Astrocyte (in vitro differentiated cells and primary cell): ENCODE data around the gene SPTLC2. TPM values are rescaled to one million over a fixed set of nuclear protein-coding genes. Genes with fewer than 3 reads are reported as not detected.

Source experiments
- DNase-seq: peaks from one replicate; pipeline ENCODE4 v3.0.0-alpha.2; 2010; ENCODE audit warnings: low read depth
- FAIRE-seq: peaks from 2 replicates; lab custom pipeline; 2011; peaks lifted over from hg19 to GRCh38; lab: Jason Lieb, UNC
- H2AFZ ChIP-seq: 2 replicates; pipeline ENCODE4 v1.6.0; 2012; ENCODE audit warnings: low read depth, low read length, inconsistent platforms
- H3K27ac ChIP-seq: 2 replicates; pipeline ENCODE4 v1.5.1; 2011; ENCODE audit warnings: low read depth, low read length, inconsistent platforms
- H3K27me3 ChIP-seq: 2 replicates; pipeline ENCODE4 v1.6.0; 2011; ENCODE audit warnings: low read length, inconsistent platforms; ENCODE audit not compliant: insufficient read depth
- H3K36me3 ChIP-seq: 2 replicates; pipeline ENCODE4 v1.5.1; 2011; ENCODE audit warnings: low read length, inconsistent platforms; ENCODE audit not compliant: insufficient read depth
- H3K4me1 ChIP-seq: 2 replicates; pipeline ENCODE4 v1.5.1; 2011; ENCODE audit warnings: low read length, inconsistent platforms; ENCODE audit not compliant: insufficient read depth
- H3K4me2 ChIP-seq: 2 replicates; pipeline ENCODE4 v1.6.0; 2012; ENCODE audit warnings: low read length, inconsistent platforms
- H3K4me3 ChIP-seq: 2 replicates; pipeline ENCODE4 v1.5.1; 2011; ENCODE audit warnings: low read depth, mild to moderate bottlenecking, low read length, inconsistent platforms; ENCODE audit not compliant: insufficient read depth
- H3K79me2 ChIP-seq: 2 replicates; pipeline ENCODE4 v1.6.0; 2012; ENCODE audit warnings: mild to moderate bottlenecking, low read length, inconsistent platforms; ENCODE audit not compliant: insufficient read depth
- H3K9ac ChIP-seq: 2 replicates; pipeline ENCODE4 v1.6.0; 2012; ENCODE audit warnings: mild to moderate bottlenecking, low read length, inconsistent platforms
- H3K9me3 ChIP-seq: 2 replicates; pipeline ENCODE4 v1.5.1; 2012; ENCODE audit warnings: low read depth, mild to moderate bottlenecking, low read length, inconsistent platforms; ENCODE audit not compliant: insufficient read depth
- H4K20me1 ChIP-seq: 2 replicates; pipeline ENCODE4 v1.6.0; 2012; ENCODE audit warnings: low read length, inconsistent platforms; ENCODE audit not compliant: insufficient read depth
- H3K27ac Mint-ChIP-seq: one replicate; pipeline ENCODE4 v1.8.0; 2021; ENCODE audit warnings: mild to moderate bottlenecking, mixed read lengths; ENCODE audit not compliant: unreplicated experiment
- H3K27me3 Mint-ChIP-seq: one replicate; pipeline ENCODE4 v1.8.0; 2021; ENCODE audit warnings: low read depth, mixed read lengths; ENCODE audit not compliant: unreplicated experiment
- H3K36me3 Mint-ChIP-seq: one replicate; pipeline ENCODE4 v1.8.0; 2021; ENCODE audit warnings: low read depth, mixed read lengths; ENCODE audit not compliant: unreplicated experiment
- H3K4me1 Mint-ChIP-seq: one replicate; pipeline ENCODE4 v1.8.0; 2021; ENCODE audit warnings: low read depth, mixed read lengths; ENCODE audit not compliant: unreplicated experiment
- H3K4me3 Mint-ChIP-seq: one replicate; pipeline ENCODE4 v1.8.0; 2021; ENCODE audit warnings: mild to moderate bottlenecking, moderate library complexity, mixed read lengths; ENCODE audit not compliant: unreplicated experiment
- H3K9me3 Mint-ChIP-seq: one replicate; pipeline ENCODE4 v1.8.0; 2021; ENCODE audit warnings: mild to moderate bottlenecking, mixed read lengths; ENCODE audit not compliant: unreplicated experiment
- EZH2 ChIP-seq: IDR thresholded peaks from 2 replicates; pipeline ENCODE4 v1.6.1; 2012; ENCODE audit warnings: mild to moderate bottlenecking, low read length, inconsistent platforms; ENCODE audit not compliant: insufficient read depth
- total RNA-seq: library from RNA; stranded (reverse); gene quantifications from 2 replicates; pipeline ENCODE4 v1.2.1, GENCODE V29; 2021
- TF ChIP-seq, protein P1 (sequence below): IDR thresholded peaks from 2 replicates; pipeline ENCODE4 v1.5.1; 2011; ENCODE audit warnings: low read depth, mild to moderate bottlenecking, inconsistent platforms, low read length, moderate library complexity; ENCODE audit not compliant: insufficient read depth

The SPTLC2 gene
- total RNA-seq, 1 donor from 2014 or later = 51.2 TPM

DNA sequence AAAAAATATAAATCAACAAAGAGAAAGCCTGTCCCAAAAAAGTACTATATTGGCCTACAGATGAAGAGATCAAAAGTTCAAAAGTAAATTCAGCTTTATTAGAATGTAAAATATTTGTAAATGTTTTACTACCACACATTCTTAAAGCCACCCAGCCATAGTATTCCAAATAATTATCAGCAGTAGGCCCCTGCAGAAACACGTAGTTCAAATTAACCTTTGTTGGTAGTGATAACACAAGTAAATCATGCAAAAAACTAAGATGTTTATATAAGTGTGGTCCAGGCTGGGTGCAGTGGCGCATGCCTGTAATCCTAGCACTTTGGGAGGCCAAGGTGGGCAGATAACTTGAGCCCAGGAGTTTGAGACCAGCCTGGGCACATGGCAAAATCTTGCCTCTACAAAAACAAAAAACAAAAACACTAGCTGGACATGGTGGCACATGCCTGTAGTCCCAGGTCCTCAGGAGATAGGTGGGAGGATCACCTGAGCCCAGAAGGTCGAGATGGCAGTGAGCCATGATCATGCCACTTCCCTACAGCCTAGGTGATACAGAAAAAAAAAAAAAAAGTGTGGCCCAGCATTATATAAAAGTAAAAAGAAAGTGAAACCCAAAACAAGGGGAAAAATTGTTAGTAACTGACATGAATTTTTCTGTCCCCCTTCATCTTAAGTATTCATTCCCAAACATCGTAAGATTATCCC, 17.9 kb downstream of the SPTLC2 start:
- H3K27ac Mint-ChIP-seq = no peak overlapping the region
- H2AFZ ChIP-seq = no peak overlapping the region
- no peaks in the 10 kb centered on the region for H3K9me3 Mint-ChIP-seq
- peaks cover 90% of the 10 kb centered on the region for H3K79me2 ChIP-seq
- H3K9ac ChIP-seq = no peak overlapping the region
- peaks cover 10% of the 10 kb centered on the region for H3K36me3 Mint-ChIP-seq
- peaks cover 19% of the 10 kb centered on the region for H3K36me3 ChIP-seq
- no peaks in the 10 kb centered on the region for H3K27me3 ChIP-seq
- H3K27ac ChIP-seq = no peak overlapping the region
- no peak overlapping the region for H3K4me2 ChIP-seq
- no peaks in the 10 kb centered on the region for H3K27me3 Mint-ChIP-seq
- H4K20me1 ChIP-seq = peaks cover 20% of the 10 kb centered on the region
- DNase-seq (no peak), FAIRE-seq (no peak)
- TF ChIP-seq EZH2 = no peak
- TF ChIP-seq, protein P1, sequence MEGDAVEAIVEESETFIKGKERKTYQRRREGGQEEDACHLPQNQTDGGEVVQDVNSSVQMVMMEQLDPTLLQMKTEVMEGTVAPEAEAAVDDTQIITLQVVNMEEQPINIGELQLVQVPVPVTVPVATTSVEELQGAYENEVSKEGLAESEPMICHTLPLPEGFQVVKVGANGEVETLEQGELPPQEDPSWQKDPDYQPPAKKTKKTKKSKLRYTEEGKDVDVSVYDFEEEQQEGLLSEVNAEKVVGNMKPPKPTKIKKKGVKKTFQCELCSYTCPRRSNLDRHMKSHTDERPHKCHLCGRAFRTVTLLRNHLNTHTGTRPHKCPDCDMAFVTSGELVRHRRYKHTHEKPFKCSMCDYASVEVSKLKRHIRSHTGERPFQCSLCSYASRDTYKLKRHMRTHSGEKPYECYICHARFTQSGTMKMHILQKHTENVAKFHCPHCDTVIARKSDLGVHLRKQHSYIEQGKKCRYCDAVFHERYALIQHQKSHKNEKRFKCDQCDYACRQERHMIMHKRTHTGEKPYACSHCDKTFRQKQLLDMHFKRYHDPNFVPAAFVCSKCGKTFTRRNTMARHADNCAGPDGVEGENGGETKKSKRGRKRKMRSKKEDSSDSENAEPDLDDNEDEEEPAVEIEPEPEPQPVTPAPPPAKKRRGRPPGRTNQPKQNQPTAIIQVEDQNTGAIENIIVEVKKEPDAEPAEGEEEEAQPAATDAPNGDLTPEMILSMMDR = no peak
- no peak overlapping the region for H3K4me3 Mint-ChIP-seq
- H3K9me3 ChIP-seq = no peaks in the 10 kb centered on the region
- peaks cover 20% of the 10 kb centered on the region for H3K4me1 ChIP-seq
- H3K4me1 Mint-ChIP-seq = peaks cover 50% of the 10 kb centered on the region
- no peak overlapping the region for H3K4me3 ChIP-seq

DNA sequence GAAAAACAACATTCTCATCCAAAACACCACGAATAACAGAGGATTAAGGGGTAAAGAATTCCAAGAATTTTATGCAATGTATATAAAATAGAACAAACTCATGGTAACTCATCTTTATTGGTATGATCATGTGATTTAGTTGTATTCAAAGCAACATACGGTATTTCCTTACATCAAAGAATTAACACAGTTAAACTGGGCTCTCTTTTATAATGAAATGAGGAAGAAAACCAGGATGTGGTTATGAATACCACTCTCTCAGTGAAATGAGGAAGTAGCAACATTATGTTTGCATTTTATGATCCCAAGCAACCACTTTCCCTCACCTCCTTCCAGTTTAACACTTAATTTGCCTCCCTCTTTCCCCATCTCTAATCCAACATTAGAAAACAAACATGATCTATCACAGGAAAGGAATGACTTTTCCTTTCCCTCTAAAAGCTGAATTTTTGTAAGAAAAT, 22.9 kb downstream of the SPTLC2 start:
- no peaks in the 10 kb centered on the region for H3K9me3 Mint-ChIP-seq
- DNase-seq (peak; percentile 30), FAIRE-seq (no peak)
- H3K4me3 ChIP-seq = no peak overlapping the region
- H3K9ac ChIP-seq = peak overlapping the region; percentile 11
- peaks cover 21% of the 10 kb centered on the region for H4K20me1 ChIP-seq
- peaks cover 9% of the 10 kb centered on the region for H3K4me1 ChIP-seq
- H2AFZ ChIP-seq = no peak overlapping the region
- peak overlapping the region; percentile 48 for H3K4me2 ChIP-seq
- peaks cover 88% of the 10 kb centered on the region for H3K79me2 ChIP-seq
- peak overlapping the region; percentile 59 for H3K27ac ChIP-seq
- H3K4me3 Mint-ChIP-seq = no peak overlapping the region
- no peak for TF ChIP-seq EZH2
- TF ChIP-seq, protein P1 = no peak
- peaks cover 18% of the 10 kb centered on the region for H3K4me1 Mint-ChIP-seq
- H3K36me3 Mint-ChIP-seq = peaks cover 14% of the 10 kb centered on the region
- no peaks in the 10 kb centered on the region for H3K27me3 ChIP-seq
- H3K27me3 Mint-ChIP-seq = no peaks in the 10 kb centered on the region
- H3K9me3 ChIP-seq = no peaks in the 10 kb centered on the region
- peak overlapping the region; percentile 91 for H3K27ac Mint-ChIP-seq
- peaks cover 21% of the 10 kb centered on the region for H3K36me3 ChIP-seq

DNA sequence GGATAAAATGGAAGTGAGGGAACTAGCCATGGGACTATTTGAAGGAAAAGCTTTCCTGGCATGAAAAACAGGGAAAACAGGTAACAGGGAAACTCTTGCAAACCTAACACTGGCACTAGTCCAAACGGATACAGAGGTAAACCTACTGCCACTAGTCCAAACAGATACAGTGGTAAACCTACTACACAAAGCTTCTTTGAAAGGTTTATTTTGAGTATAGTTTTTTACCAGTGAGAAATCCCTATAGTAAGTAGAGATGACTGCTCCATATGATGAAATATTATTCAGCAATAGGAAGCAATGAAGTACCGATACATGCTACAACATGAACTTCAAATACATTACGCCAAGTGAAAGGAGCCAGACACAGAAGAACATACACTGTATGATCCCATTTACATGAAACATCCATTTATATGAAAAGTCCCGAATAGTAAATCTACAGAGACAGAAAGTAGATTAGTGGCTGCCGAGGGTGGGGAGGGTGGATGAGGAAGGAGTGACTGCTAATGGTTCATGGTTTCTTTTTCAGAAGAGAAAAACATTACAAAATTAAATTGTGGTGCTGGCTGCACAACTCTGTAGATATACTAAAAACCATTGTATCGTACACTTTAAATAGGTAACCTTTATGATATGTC, 25.5 kb downstream of the SPTLC2 start:
- Histone ChIP-seq H3K4me1 (peaks cover 9% of the 10 kb centered on the region), H4K20me1 (peaks cover 33% of the 10 kb centered on the region), H3K36me3 (peaks cover 13% of the 10 kb centered on the region), H3K27me3 (no peaks in the 10 kb centered on the region), H2AFZ (no peak overlapping the region), H3K9me3 (no peaks in the 10 kb centered on the region), H3K27ac (no peak overlapping the region), H3K4me3 (no peak overlapping the region), H3K79me2 (peaks cover 88% of the 10 kb centered on the region), H3K9ac (no peak overlapping the region), H3K4me2 (no peak overlapping the region)
- Mint-ChIP-seq H3K9me3 (no peaks in the 10 kb centered on the region), H3K36me3 (peaks cover 14% of the 10 kb centered on the region), H3K27me3 (no peaks in the 10 kb centered on the region), H3K4me3 (no peak overlapping the region), H3K27ac (no peak overlapping the region), H3K4me1 (peaks cover 16% of the 10 kb centered on the region)
- TF ChIP-seq EZH2 = no peak
- TF ChIP-seq, protein P1 = no peak
- DNase-seq (no peak), FAIRE-seq (no peak)
